ENCODE results near the gene NME7. TPM values are rescaled to one million over a fixed set of nuclear protein-coding genes. Genes with fewer than 3 reads are reported as not detected.

Gene NME7
- total RNA-seq, 1 donor from 2014 or later = 23.6 TPM

DNA sequence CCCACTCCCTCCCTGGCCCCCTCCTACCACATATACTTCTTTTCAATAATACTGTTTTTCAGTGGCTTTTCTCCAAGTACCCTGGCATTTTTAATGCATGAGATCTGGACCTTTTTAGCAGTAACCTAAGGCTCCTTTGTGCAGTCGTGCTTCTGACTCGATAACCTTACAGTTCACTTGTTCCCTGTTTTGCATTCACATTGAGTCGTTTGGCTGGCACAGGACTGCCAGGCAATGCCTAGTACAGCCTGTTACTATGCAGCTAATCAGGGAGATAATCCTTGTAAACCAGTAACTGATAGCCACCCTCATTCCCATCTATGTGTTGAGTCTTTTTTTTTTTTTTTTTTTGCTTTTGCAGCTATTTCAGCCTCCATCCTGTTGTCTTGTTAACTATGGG is 257.4 kb downstream of the NME7 start:
- no peak for DNase-seq (ENCODE audit: extremely low spot score in 2 of 2)
- H3K27me3 ChIP-seq = no peaks in the 10 kb centered on the region
- intact Hi-C loops (cut with DNase I) = no loop called here
- no peaks in the 10 kb centered on the region for H3K9me3 ChIP-seq
- H3K4me3 ChIP-seq = peak overlapping the region in 1 of 2 donors; percentile 68
- no peaks in the 10 kb centered on the region for H3K36me3 ChIP-seq
- H3K27ac ChIP-seq = peak overlapping the region; percentile 20
- H3K4me1 ChIP-seq = peaks cover 7% of the 10 kb centered on the region
- TF ChIP-seq, protein P1, sequence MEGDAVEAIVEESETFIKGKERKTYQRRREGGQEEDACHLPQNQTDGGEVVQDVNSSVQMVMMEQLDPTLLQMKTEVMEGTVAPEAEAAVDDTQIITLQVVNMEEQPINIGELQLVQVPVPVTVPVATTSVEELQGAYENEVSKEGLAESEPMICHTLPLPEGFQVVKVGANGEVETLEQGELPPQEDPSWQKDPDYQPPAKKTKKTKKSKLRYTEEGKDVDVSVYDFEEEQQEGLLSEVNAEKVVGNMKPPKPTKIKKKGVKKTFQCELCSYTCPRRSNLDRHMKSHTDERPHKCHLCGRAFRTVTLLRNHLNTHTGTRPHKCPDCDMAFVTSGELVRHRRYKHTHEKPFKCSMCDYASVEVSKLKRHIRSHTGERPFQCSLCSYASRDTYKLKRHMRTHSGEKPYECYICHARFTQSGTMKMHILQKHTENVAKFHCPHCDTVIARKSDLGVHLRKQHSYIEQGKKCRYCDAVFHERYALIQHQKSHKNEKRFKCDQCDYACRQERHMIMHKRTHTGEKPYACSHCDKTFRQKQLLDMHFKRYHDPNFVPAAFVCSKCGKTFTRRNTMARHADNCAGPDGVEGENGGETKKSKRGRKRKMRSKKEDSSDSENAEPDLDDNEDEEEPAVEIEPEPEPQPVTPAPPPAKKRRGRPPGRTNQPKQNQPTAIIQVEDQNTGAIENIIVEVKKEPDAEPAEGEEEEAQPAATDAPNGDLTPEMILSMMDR (IDR thresholded peaks at IDR 0.05) = no peak
- TF ChIP-seq POLR2AphosphoS5 (IDR thresholded peaks at IDR 0.05; ENCODE audit: insufficient read depth in 1 of 2, low read depth in 1 of 2) (no peak), POLR2A (IDR thresholded peaks at IDR 0.05) (no peak)

DNA sequence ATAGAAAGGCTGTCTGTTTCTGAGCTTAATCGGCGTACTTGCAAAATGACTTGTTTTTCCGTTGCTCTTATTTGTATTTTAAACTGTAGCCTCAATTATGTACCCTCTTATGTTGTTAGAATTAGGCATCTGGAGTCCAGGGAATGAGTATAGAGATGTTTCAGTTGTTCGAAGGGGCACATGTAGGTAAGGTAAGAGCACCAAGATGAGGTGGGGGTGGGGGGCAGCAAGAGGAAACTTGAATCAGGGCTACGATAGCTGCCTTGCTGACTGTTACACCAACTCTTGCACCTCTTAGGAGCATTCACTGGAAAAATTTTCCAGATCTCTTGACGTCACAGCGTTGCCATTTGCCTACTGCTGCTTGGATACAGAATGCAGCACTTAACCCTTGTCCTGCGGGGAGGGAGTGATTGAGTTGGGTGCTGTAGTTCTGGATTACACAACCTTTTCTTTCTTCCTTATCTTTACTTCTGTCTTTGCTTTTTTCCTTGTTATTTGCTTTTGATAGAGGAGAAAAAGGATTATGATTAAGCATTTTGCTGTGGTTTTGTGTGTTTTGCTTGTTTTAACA is 257.9 kb downstream of the NME7 start:
- Histone ChIP-seq H3K9me3 (no peaks in the 10 kb centered on the region), H3K36me3 (no peaks in the 10 kb centered on the region), H3K27ac (peak overlapping the region; percentile 20), H3K4me3 (peak overlapping the region; percentile 15 to 68), H3K27me3 (no peaks in the 10 kb centered on the region), H3K4me1 (peaks cover 7% of the 10 kb centered on the region)
- TF ChIP-seq POLR2AphosphoS5 (IDR thresholded peaks at IDR 0.05; ENCODE audit: insufficient read depth in 1 of 2, low read depth in 1 of 2) (no peak), POLR2A (IDR thresholded peaks at IDR 0.05) (no peak)
- TF ChIP-seq, protein P1 (IDR thresholded peaks at IDR 0.05) = no peak
- intact Hi-C loops (cut with DNase I) = no loop called here
- DNase-seq (ENCODE audit: extremely low spot score in 2 of 2) = no peak

DNA sequence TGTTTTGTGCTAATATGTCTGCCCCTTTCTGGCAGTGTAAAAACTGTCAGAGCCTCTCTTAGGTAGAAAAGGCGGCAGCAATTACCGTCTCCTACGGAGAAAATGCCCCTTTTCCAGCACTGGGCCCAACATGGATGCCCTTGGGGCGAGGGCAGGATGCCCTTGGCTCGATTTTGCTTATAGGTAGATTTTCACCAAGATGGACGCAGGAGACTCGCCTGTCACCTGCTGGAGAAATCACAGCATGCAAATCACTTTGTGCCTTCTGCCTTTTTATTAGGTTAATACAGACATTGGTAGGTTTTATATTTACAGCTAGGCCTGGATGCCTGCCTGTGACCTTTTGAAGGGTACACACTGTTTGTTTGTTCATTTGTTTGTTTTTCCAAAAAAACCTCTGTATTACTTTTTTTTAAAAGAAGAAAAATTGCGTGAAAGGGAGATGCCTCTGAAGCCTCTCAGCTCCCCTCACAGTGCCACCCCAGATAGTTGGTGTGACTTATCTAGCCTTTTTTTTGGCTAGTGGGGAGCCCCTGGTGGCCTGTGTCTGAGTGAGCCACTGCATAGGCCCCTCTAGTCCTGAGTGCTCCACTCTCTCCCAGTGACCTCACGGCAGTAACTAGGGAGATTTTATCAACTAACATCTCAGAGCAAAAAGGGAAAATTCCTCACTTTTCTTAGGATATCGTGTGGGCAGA is 258.6 kb downstream of the NME7 start:
- TF ChIP-seq POLR2A (IDR thresholded peaks at IDR 0.05) (no peak), POLR2AphosphoS5 (IDR thresholded peaks at IDR 0.05; ENCODE audit: insufficient read depth in 1 of 2, low read depth in 1 of 2) (no peak)
- TF ChIP-seq, protein P1 (IDR thresholded peaks at IDR 0.05) = no peak
- no peak for DNase-seq (ENCODE audit: extremely low spot score in 2 of 2)
- H3K36me3 ChIP-seq = no peaks in the 10 kb centered on the region
- no peaks in the 10 kb centered on the region for H3K27me3 ChIP-seq
- H3K27ac ChIP-seq = peak overlapping the region; percentile 20
- intact Hi-C loops (cut with DNase I) = no loop called here
- H3K4me1 ChIP-seq = peaks cover 7% of the 10 kb centered on the region
- no peaks in the 10 kb centered on the region for H3K9me3 ChIP-seq
- H3K4me3 ChIP-seq = peak overlapping the region; percentile 63 to 68

DNA sequence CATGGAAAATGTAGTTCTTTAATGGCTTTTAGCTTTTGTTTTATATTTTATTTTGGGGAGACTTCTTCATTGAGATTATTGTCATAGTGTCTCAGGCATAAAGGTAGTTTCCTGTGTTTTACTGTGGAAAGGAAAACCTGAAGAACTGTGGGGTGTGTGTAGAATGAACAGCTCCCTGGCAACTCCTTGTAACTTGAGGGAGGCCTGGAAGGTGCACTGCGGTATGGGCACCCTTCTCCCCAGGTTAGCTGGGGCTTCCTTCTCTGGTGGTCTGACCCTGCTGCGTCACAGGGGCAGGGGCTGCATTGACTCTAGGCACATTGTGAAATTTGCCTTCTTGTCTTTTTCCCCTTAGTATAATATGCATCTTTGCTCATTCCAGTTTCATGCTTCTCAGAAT is 259.4 kb downstream of the NME7 start:
- peak overlapping the region; percentile 20 for H3K27ac ChIP-seq
- TF ChIP-seq, protein P1 (IDR thresholded peaks at IDR 0.05) = no peak
- TF ChIP-seq POLR2A (IDR thresholded peaks at IDR 0.05) (no peak), POLR2AphosphoS5 (IDR thresholded peaks at IDR 0.05; ENCODE audit: insufficient read depth in 1 of 2, low read depth in 1 of 2) (no peak)
- peaks cover 13% of the 10 kb centered on the region for H3K4me1 ChIP-seq
- no peaks in the 10 kb centered on the region for H3K36me3 ChIP-seq
- DNase-seq (ENCODE audit: extremely low spot score in 2 of 2) = no peak
- intact Hi-C loops (cut with DNase I) = no loop called here
- H3K27me3 ChIP-seq = no peaks in the 10 kb centered on the region
- no peaks in the 10 kb centered on the region for H3K9me3 ChIP-seq
- H3K4me3 ChIP-seq = peak overlapping the region; percentile 63 to 68

DNA sequence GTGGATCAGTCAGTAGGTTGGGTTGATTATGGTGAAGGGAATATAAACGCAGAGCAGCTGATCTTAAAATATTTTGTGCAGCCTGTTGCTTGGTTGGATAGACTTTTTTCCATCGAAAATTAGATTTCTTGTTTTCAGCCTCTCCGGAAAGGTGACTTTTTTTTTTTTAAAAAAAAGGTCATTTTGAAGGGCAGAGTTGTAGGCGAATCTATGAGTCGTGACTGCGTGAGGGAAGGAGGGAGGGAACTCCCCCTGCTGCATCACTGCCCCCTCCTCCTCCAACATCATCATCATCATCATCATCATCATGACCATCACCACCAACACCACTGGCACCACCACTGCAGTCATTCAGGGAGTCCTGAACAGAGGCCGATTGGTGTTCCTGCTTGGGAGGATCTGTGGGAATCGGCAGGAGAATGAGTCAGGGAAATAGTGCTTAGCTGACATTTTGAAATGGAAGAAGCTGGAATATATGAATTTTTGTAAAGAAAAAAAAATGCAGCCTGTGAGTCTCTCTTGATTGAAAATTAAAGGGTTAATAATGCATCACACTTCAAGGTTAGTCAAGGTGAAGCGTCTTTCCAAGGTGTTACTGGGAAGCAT is 259.9 kb downstream of the NME7 start:
- Histone ChIP-seq H3K27ac (peak overlapping the region; percentile 20), H3K4me3 (peak overlapping the region; percentile 63 to 68), H3K4me1 (peaks cover 18% of the 10 kb centered on the region), H3K36me3 (no peaks in the 10 kb centered on the region), H3K27me3 (no peaks in the 10 kb centered on the region), H3K9me3 (no peaks in the 10 kb centered on the region)
- intact Hi-C loops (cut with DNase I) = no loop called here
- no peak for DNase-seq (ENCODE audit: extremely low spot score in 2 of 2)
- no peak for TF ChIP-seq POLR2AphosphoS5 (IDR thresholded peaks at IDR 0.05; ENCODE audit: insufficient read depth in 1 of 2, low read depth in 1 of 2)
- TF ChIP-seq, protein P1 (IDR thresholded peaks at IDR 0.05) = no peak
- no peak for TF ChIP-seq POLR2A (IDR thresholded peaks at IDR 0.05)

Data from vagina (tissue), 2 donors.